IMR-90 (cell line): ENCODE results near the gene PCBP3. TPM values are rescaled to one million over a fixed set of nuclear protein-coding genes. Genes with fewer than 3 reads are reported as not detected.
A peak's percentile ranks its signal among the peaks of the same experiment; 100 is the strongest.

Source experiments
- ATAC-seq: fragments of 200-7000 bp; cut with Tn5 transposase; 2 replicates; pipeline ENCODE4 v1.9.1; 2020; ENCODE audit warnings: low read depth, mild to moderate bottlenecking, moderate library complexity
- BruUV-seq: library from RNA; stranded (reverse); fragments of 400-500 nt; replicated peaks from 2 replicates; lab custom pipeline; 2021; lab: Mats Ljungman, UMichigan
- CTCF ChIA-PET: fragments of 300-600 bp; formaldehyde crosslinking; extraction: SDS; loops from one replicate; lab custom pipeline; 2021; ENCODE audit warnings: antibody characterized with exemption; lab: Yijun Ruan, JAX
- POLR2A ChIA-PET: fragments of 300-600 bp; sonication (Branson Sonifier 250); formaldehyde crosslinking; loops from one replicate; lab custom pipeline; 2022; ENCODE audit warnings: antibody characterized with exemption; ENCODE audit not compliant: unreplicated experiment; lab: Charles Lee
- DNase-seq: peaks from one replicate; pipeline ENCODE4 v3.0.0; 2013
- H2AFZ ChIP-seq: replicated peaks from 2 replicates; pipeline ENCODE3; 2013; ENCODE audit warnings: low read length, mild to moderate bottlenecking; ENCODE audit not compliant: poor library complexity
- H2AK5ac ChIP-seq: 2 replicates; pipeline ENCODE4 v1.6.1; 2013; ENCODE audit warnings: low read depth, low read length, inconsistent platforms
- H2AK9ac ChIP-seq: replicated peaks from 2 replicates; pipeline ENCODE3; 2013; ENCODE audit warnings: mild to moderate bottlenecking, low read depth, low read length, moderate library complexity; ENCODE audit not compliant: poor library complexity
- H2BK120ac ChIP-seq: 2 replicates; pipeline ENCODE4 v1.6.1; 2013; ENCODE audit warnings: low read depth, low read length, inconsistent platforms
- H2BK15ac ChIP-seq: 3 replicates; pipeline ENCODE4 v1.6.1; 2013; ENCODE audit warnings: low read depth, low read length, inconsistent platforms
- H2BK20ac ChIP-seq: 2 replicates; pipeline ENCODE4 v1.6.1; 2013; ENCODE audit warnings: low read depth, mild to moderate bottlenecking, inconsistent platforms, low read length, moderate library complexity
- H2BK5ac ChIP-seq: 2 replicates; pipeline ENCODE4 v1.6.1; 2013; ENCODE audit warnings: mild to moderate bottlenecking, low read depth, low read length, inconsistent platforms; ENCODE audit not compliant: poor library complexity, severe bottlenecking
- H3K14ac ChIP-seq: replicated peaks from 2 replicates; pipeline ENCODE4 v1.6.1; 2013; ENCODE audit warnings: low read depth, low read length, inconsistent platforms
- H3K18ac ChIP-seq: 2 replicates; pipeline ENCODE4 v1.6.1; 2013; ENCODE audit warnings: low read depth, low read length, control low read depth
- H3K23ac ChIP-seq: 2 replicates; pipeline ENCODE4 v1.6.1; 2013; ENCODE audit warnings: low read depth, low read length, inconsistent platforms
- H3K27ac ChIP-seq: 2 replicates; pipeline ENCODE4 v1.5.1; 2013; ENCODE audit warnings: mild to moderate bottlenecking, control low read depth, low read length; ENCODE audit not compliant: insufficient read depth
- H3K27me3 ChIP-seq: 2 replicates; pipeline ENCODE4 v1.6.1; 2013; ENCODE audit warnings: low read length; ENCODE audit not compliant: control insufficient read depth, insufficient read depth
- H3K36me3 ChIP-seq: 2 replicates; pipeline ENCODE4 v1.6.1; 2013; ENCODE audit warnings: low read length, mixed read lengths; ENCODE audit not compliant: control insufficient read depth, insufficient read depth
- H3K4ac ChIP-seq: 2 replicates; pipeline ENCODE4 v1.6.1; 2013; ENCODE audit warnings: low read depth, low read length, inconsistent platforms
- H3K4me1 ChIP-seq: 2 replicates; pipeline ENCODE4 v1.6.1; 2013; ENCODE audit warnings: low read length, mixed read lengths; ENCODE audit not compliant: control insufficient read depth, insufficient read depth
- H3K4me2 ChIP-seq: 2 replicates; pipeline ENCODE4 v1.6.1; 2013; ENCODE audit warnings: low read depth, mild to moderate bottlenecking, control low read depth, low read length, moderate library complexity
- H3K4me3 ChIP-seq: 2 replicates; pipeline ENCODE4 v1.5.1; 2013; ENCODE audit warnings: low read depth, mild to moderate bottlenecking, control low read depth, low read length, moderate library complexity; ENCODE audit not compliant: insufficient read depth
- H3K56ac ChIP-seq: 2 replicates; pipeline ENCODE4 v1.6.1; 2013; ENCODE audit warnings: low read length, inconsistent platforms; ENCODE audit not compliant: insufficient read depth; ENCODE audit errors: extremely low read depth
- H3K79me1 ChIP-seq, 2 experiments: 2 replicates each; pipeline ENCODE4 v1.6.1; 2013; ENCODE audit warnings: low read length in 2 of 2, inconsistent platforms in 1 of 2, low read depth in 1 of 2
- H3K9ac ChIP-seq: 2 replicates; pipeline ENCODE4 v1.6.1; 2013; ENCODE audit warnings: low read depth, low read length, control low read depth
- H3K9me1 ChIP-seq: 2 replicates; pipeline ENCODE4 v1.6.1; 2013; ENCODE audit warnings: low read length, inconsistent platforms; ENCODE audit not compliant: insufficient read depth
- H3K9me3 ChIP-seq: 2 replicates; pipeline ENCODE4 v1.6.1; 2013; ENCODE audit warnings: low read length; ENCODE audit not compliant: control insufficient read depth, insufficient read depth
- H4K20me1 ChIP-seq: 2 replicates; pipeline ENCODE4 v1.6.1; 2013; ENCODE audit warnings: low read length, inconsistent platforms; ENCODE audit not compliant: insufficient read depth
- H4K5ac ChIP-seq: 2 replicates; pipeline ENCODE4 v1.6.1; 2013; ENCODE audit warnings: mild to moderate bottlenecking, low read depth, low read length, control low read depth
- H4K8ac ChIP-seq, 2 experiments: 2 replicates each; pipeline ENCODE4 v1.6.1; 2013; ENCODE audit warnings: low read depth in 2 of 2, low read length in 2 of 2, control low read depth in 1 of 2, inconsistent platforms in 1 of 2
- H4K91ac ChIP-seq: 2 replicates; pipeline ENCODE4 v1.6.1; 2013; ENCODE audit warnings: low read depth, low read length, inconsistent platforms; ENCODE audit not compliant: insufficient read depth
- CEBPB ChIP-seq: IDR thresholded peaks from 2 replicates; pipeline ENCODE4 v1.6.1; 2012; ENCODE audit warnings: low read depth, low read length, improper control_type of control experiment
- CHD1 ChIP-seq: IDR thresholded peaks from 2 replicates; pipeline ENCODE4 v1.6.1; 2012; ENCODE audit warnings: low read depth, low read length, improper control_type of control experiment
- FOS ChIP-seq: fragments of 150-350 bp; IDR thresholded peaks from 2 replicates; pipeline ENCODE4 v1.6.1; 2016; ENCODE audit warnings: low read depth, low read length
- MXI1 ChIP-seq: IDR thresholded peaks from 2 replicates; pipeline ENCODE4 v1.6.1; 2012; ENCODE audit warnings: low read depth, mild to moderate bottlenecking, low read length, moderate library complexity, borderline replicate concordance
- NFE2L2 ChIP-seq: fragments of 150-350 bp; IDR thresholded peaks from 2 replicates; pipeline ENCODE4 v1.6.1; 2016; ENCODE audit warnings: low read depth, mild to moderate bottlenecking, low read length
- RCOR1 ChIP-seq: IDR thresholded peaks from 2 replicates; pipeline ENCODE4 v1.6.1; 2012; ENCODE audit warnings: mild to moderate bottlenecking, low read length, improper control_type of control experiment; ENCODE audit not compliant: insufficient replicate concordance
- WGBS, 2 experiments: methylation state at CpG; one replicate each; pipeline versions ENCODE4 v1.1.5 to v1.1.7; 2013; ENCODE audit warnings: missing lambda C conversion rate in 2 of 2; ENCODE audit not compliant: insufficient read length in 1 of 2; ENCODE audit errors: extremely low coverage in 2 of 2; 5-methylcytosine and 5-hydroxymethylcytosine counted together
- dilution Hi-C: fragments of 300-500 bp; cut with HindIII; formaldehyde crosslinking; loops from one replicate; pipeline ENCODE4 v1.14.3; 2018; ENCODE audit warnings: low sequenced_read_pairs; ENCODE audit not compliant: unreplicated experiment
- in situ Hi-C: fragments of 300-500 bp; cut with MboI; formaldehyde crosslinking; loops from 3 replicates; pipeline ENCODE4 v1.14.3; 2019; ENCODE audit warnings: low sequenced_read_pairs, inconsistent platforms, mixed read lengths
- intact Hi-C: fragments of 100-400 bp; cut with micrococcal nuclease; formaldehyde crosslinking; loops from 2 replicates; pipeline ENCODE4 v1.10.0; 2022
- polyA plus RNA-seq, 3 experiments: library from polyadenylated mRNA; depleted of rRNA; stranded (reverse); fragments of >200 nt; gene quantifications; 2 replicates each; pipeline ENCODE4 v1.2.3, GENCODE V29; 2012; ENCODE audit warnings: low replicate concordance in 1 of 3
- total RNA-seq: library from RNA; depleted of rRNA; stranded (reverse); fragments of >200 nt; gene quantifications from 2 replicates; pipeline ENCODE4 v1.2.3, GENCODE V29; 2012
- TF ChIP-seq, protein P1 (sequence below): fragments of 150-350 bp; IDR thresholded peaks from 2 replicates; pipeline ENCODE4 v1.6.1; 2017; ENCODE audit warnings: mild to moderate bottlenecking, antibody characterized with exemption, low read length, low read depth
- TF ChIP-seq, protein P2 (sequence below): conservative IDR thresholded peaks from 2 replicates; pipeline ENCODE4 v1.5.1; 2012; ENCODE audit warnings: mild to moderate bottlenecking, low read depth, low read length, improper control_type of control experiment
- TF ChIP-seq, protein P3 (sequence below): fragments of 150-350 bp; IDR thresholded peaks from 2 replicates; pipeline ENCODE4 v1.6.1; 2016; ENCODE audit warnings: low read depth, mild to moderate bottlenecking, low read length, moderate library complexity, borderline replicate concordance

The PCBP3 gene
- total and polyA plus RNA-seq, 2 of the 4 experiments (the other 2 are of a cell fraction) = 2.9 to 3.9 TPM

DNA sequence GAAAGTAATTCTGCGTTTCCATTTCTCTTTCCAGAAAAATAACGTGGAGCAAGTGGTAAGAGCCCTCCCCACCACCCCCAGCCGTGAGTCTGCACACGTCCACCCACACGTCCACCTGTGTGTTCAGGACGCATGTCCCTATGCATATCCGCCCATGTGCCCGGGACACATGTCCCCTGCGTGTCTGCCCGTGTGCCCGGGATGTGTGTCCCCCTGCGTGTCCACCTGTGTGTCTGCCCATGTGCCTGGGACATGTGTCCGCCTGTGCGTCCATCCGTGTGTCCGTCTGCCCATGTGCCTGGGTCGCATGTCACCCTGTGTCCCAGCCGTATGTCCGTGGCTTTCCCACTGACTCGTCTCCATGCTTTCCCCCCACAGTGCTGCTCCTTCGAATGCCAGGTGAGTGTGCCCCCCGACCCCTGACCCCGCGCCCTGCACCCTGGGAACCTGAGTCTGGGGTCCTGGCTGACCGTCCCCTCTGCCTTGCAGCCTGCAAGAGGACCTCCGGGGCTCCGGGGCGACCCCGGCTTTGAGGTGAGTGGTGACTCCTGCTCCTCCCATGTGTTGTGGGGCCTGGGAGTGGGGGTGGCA, 343.7 kb downstream of the PCBP3 start:
- Histone ChIP-seq H4K91ac (no peak overlapping the region), H2BK15ac (no peak overlapping the region; the same call in 2 of the 3 replicates), H2BK120ac (no peak overlapping the region), H3K18ac (no peak overlapping the region), H3K56ac (no peak overlapping the region), H3K23ac (peak overlapping the region; percentile 66; the same call in 1 of the 2 replicates), H2BK20ac (no peak overlapping the region), H4K5ac (peak overlapping the region; percentile 3; the same call in 1 of the 2 replicates), H3K4me2 (no peak overlapping the region), H3K27me3 (no peaks in the 10 kb centered on the region), H3K14ac (0 out of 2 replicates have a peak overlapping the region, but pooled peaks have one; percentile 21), H3K9me1 (peaks cover 15% of the 10 kb centered on the region; the same call in 1 of the 2 replicates), H4K8ac (peak overlapping the region in 1 of 2 experiments; percentile 60; a peak in 1 of 4 replicates), H3K79me1 (peaks cover 11 to 74% of the 10 kb centered on the region in 2 experiments; a peak in 3 of 4 replicates), H2AK5ac (0 out of 2 replicates have a peak overlapping the region, but pooled peaks have one; percentile 83), H2AFZ (peak overlapping the region; percentile 51), H4K20me1 (peaks cover 88% of the 10 kb centered on the region), H3K9ac (no peak overlapping the region; the same call in 1 of the 2 replicates), H3K27ac (peak overlapping the region; percentile 31; the same call in 1 of the 2 replicates), H3K36me3 (peaks cover 87% of the 10 kb centered on the region), H2AK9ac (peak overlapping the region; percentile 42), H3K4me3 (no peak overlapping the region), H2BK5ac (peak overlapping the region; percentile 37), H3K4me1 (peaks cover 22% of the 10 kb centered on the region), H3K9me3 (no peaks in the 10 kb centered on the region), H3K4ac (peak overlapping the region; percentile 52)
- dilution Hi-C loops = no loop called here
- ChIA-PET CTCF (no interaction called here), POLR2A (no interaction called here)
- intact Hi-C loops = no loop called here
- no TSS peak for BruUV-seq
- TF ChIP-seq NFE2L2 (no peak), CEBPB (no peak), RCOR1 (no peak), CHD1 (no peak), MXI1 (no peak), FOS (no peak)
- TF ChIP-seq, protein P1, sequence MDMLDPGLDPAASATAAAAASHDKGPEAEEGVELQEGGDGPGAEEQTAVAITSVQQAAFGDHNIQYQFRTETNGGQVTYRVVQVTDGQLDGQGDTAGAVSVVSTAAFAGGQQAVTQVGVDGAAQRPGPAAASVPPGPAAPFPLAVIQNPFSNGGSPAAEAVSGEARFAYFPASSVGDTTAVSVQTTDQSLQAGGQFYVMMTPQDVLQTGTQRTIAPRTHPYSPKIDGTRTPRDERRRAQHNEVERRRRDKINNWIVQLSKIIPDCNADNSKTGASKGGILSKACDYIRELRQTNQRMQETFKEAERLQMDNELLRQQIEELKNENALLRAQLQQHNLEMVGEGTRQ = no peak
- TF ChIP-seq, protein P2, sequence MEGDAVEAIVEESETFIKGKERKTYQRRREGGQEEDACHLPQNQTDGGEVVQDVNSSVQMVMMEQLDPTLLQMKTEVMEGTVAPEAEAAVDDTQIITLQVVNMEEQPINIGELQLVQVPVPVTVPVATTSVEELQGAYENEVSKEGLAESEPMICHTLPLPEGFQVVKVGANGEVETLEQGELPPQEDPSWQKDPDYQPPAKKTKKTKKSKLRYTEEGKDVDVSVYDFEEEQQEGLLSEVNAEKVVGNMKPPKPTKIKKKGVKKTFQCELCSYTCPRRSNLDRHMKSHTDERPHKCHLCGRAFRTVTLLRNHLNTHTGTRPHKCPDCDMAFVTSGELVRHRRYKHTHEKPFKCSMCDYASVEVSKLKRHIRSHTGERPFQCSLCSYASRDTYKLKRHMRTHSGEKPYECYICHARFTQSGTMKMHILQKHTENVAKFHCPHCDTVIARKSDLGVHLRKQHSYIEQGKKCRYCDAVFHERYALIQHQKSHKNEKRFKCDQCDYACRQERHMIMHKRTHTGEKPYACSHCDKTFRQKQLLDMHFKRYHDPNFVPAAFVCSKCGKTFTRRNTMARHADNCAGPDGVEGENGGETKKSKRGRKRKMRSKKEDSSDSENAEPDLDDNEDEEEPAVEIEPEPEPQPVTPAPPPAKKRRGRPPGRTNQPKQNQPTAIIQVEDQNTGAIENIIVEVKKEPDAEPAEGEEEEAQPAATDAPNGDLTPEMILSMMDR = no peak
- TF ChIP-seq, protein P3, sequence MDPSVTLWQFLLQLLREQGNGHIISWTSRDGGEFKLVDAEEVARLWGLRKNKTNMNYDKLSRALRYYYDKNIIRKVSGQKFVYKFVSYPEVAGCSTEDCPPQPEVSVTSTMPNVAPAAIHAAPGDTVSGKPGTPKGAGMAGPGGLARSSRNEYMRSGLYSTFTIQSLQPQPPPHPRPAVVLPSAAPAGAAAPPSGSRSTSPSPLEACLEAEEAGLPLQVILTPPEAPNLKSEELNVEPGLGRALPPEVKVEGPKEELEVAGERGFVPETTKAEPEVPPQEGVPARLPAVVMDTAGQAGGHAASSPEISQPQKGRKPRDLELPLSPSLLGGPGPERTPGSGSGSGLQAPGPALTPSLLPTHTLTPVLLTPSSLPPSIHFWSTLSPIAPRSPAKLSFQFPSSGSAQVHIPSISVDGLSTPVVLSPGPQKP = no peak
- DNase-seq (no peak), ATAC-seq (no peak)
- in situ Hi-C loops = no loop called here
- WGBS, 2 experiments = 94% methylated on average over 17 of the region's 29 CpGs; no CpG with 5 or more reads in 1 of the 2 experiments
